ENCODE data around the gene PSME3IP1. TPM values are rescaled to one million over a fixed set of nuclear protein-coding genes. Genes with fewer than 3 reads are reported as not detected.
"Not testable (repeated sequence)": the region's sequence is repeated elsewhere in the genome, so short reads cannot be mapped to it uniquely, and the experiment has no call there.

Gene PSME3IP1
- total RNA-seq, 1 donor, result 70.2 TPM

DNA sequence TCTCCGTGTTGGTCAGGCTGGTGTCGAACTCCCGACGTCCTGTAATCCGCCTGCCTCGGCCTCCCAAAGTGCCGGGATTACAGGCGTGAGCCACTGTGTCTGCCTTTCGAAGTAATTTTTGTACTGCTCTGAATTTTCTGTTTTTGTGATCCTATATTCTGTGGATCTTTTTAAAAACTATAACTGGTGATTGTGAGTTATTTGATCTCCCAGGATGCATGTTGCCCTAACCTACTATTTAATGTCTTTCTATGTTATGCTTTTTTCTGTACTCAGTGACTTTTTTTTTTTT is 2.8 kb upstream of the PSME3IP1 start:
- peaks cover 49% of the 10 kb centered on the region for H3K4me1 ChIP-seq (ENCODE audit: insufficient read depth, low read length)
- H3K4me3 ChIP-seq (ENCODE audit: insufficient read depth, low read length), result no peak overlapping the region

DNA sequence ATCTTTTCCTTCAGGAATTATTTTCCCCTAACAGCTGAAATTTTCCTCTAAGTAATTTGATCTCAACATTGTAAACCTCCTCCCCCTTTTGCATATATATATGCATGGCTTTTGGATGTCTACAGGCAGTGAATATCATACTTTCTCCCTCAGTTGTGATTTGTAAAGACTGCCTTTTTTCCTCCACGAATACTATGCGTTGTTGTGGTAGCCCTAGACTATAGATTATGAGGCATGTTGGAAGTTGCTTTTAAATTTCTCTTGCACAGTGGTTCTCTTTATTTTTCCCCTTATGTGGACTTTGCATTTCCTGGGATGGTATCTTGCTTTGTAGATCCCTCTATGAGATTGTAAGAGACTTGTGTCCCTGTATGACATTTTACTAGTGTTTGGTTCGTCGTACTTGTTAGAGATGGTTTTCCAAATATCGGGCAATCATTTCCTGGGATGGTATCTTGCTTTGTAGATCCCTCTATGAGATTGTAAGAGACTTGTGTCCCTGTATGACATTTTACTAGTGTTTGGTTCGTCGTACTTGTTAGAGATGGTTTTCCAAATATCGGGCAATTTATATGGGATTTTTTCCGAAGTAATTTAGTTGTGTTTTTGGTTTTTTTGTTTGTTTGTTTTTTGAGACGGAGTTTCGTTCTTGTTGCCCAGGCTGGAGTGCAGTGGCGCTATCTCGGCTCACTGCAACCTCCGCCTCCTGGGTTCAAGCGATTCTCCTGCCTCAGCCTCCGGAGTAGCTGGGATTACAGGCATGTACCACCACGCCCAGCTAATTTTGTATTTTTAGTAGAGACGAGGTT is 2.3 kb upstream of the PSME3IP1 start:
- H3K79me2 ChIP-seq (ENCODE audit: insufficient read depth, low read length), result peaks cover 95% of the 10 kb centered on the region
- not testable (repeated sequence) for H3K36me3 ChIP-seq (ENCODE audit: insufficient read depth, low read length)

More for the DNA sequence above, 2.8 kb upstream of the PSME3IP1 start:
- Histone ChIP-seq H3K9me3 (ENCODE audit: low read depth, low read length) (no peaks in the 10 kb centered on the region), H3K79me2 (ENCODE audit: insufficient read depth, low read length) (peaks cover 95% of the 10 kb centered on the region), H3K4me2 (ENCODE audit: insufficient read depth, low read length) (peak overlapping the region; percentile 95), H4K20me1 (ENCODE audit: insufficient read depth, low read length) (peaks cover 3% of the 10 kb centered on the region), H3K27ac (ENCODE audit: low read depth, low read length) (no peak overlapping the region), H3K36me3 (ENCODE audit: insufficient read depth, low read length) (no peaks in the 10 kb centered on the region), H2AFZ (ENCODE audit: low read length) (no peak overlapping the region), H3K27me3 (ENCODE audit: insufficient read depth, low read length) (no peaks in the 10 kb centered on the region)
- DNase-seq (ENCODE audit: insufficient read length, low spot score, missing footprints), result no peak
- TF ChIP-seq, protein P1, sequence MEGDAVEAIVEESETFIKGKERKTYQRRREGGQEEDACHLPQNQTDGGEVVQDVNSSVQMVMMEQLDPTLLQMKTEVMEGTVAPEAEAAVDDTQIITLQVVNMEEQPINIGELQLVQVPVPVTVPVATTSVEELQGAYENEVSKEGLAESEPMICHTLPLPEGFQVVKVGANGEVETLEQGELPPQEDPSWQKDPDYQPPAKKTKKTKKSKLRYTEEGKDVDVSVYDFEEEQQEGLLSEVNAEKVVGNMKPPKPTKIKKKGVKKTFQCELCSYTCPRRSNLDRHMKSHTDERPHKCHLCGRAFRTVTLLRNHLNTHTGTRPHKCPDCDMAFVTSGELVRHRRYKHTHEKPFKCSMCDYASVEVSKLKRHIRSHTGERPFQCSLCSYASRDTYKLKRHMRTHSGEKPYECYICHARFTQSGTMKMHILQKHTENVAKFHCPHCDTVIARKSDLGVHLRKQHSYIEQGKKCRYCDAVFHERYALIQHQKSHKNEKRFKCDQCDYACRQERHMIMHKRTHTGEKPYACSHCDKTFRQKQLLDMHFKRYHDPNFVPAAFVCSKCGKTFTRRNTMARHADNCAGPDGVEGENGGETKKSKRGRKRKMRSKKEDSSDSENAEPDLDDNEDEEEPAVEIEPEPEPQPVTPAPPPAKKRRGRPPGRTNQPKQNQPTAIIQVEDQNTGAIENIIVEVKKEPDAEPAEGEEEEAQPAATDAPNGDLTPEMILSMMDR (IDR thresholded peaks at IDR 0.05; ENCODE audit: extremely low read depth, low read depth, low read length), result no peak

DNA sequence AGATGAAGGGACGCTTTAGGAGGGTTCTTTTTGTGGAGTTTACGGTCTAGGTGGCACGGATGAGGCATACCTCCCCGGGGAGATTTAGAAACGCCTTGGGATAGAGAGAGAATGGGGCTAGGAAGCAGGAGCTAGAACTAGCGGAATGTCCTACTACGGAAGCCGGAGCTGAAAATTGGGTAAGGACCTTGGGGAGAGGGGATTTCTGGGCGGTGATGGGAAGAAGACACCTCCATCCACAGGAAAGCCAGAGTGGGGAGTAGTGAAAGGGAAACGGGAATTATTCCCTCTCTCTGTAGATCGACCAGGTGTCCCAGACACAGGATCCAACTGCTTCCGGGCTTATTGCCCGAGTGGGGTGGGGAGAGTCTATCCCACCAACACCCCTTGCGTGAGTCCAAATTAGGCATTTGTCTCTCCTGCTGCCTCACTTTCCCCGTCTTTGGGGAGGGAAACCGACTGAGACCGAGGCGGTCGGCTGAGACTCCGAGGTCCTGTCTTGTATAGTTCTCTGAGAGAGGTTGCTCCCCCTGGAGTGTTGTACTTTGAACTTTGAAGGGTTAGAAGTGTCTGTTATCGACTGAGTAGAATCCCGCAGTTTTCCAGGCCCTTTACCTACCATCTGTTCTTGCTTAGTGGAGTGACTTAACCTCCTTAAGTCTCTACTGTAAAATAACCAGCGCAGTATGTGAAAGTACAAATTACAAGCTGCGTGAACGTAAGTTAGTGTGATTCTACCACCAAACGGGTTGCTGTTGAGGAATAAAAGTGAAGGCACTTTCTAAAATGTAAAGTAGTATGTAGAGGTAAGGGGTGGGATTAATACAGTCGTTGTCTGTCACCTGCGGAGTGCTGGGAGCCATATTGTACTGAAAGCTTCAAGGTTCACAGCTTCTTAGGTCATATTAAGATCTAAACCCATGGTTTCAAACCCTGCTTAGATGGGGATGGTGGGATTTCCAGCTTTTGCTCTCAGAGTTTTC is 1.3 kb upstream of the PSME3IP1 start:
- Histone ChIP-seq H2AFZ (ENCODE audit: low read length) (peak overlapping the region; percentile 76), H3K4me3 (ENCODE audit: insufficient read depth, low read length) (peak overlapping the region; percentile 85), H3K9me3 (ENCODE audit: low read depth, low read length) (no peaks in the 10 kb centered on the region), H3K27me3 (ENCODE audit: insufficient read depth, low read length) (no peaks in the 10 kb centered on the region), H3K79me2 (ENCODE audit: insufficient read depth, low read length) (peaks cover 94% of the 10 kb centered on the region), H3K4me1 (ENCODE audit: insufficient read depth, low read length) (peaks cover 34% of the 10 kb centered on the region), H3K36me3 (ENCODE audit: insufficient read depth, low read length) (no peaks in the 10 kb centered on the region), H4K20me1 (ENCODE audit: insufficient read depth, low read length) (peaks cover 3% of the 10 kb centered on the region), H3K27ac (ENCODE audit: low read depth, low read length) (peak overlapping the region; percentile 86), H3K4me2 (ENCODE audit: insufficient read depth, low read length) (peak overlapping the region; percentile 95)
- DNase-seq (ENCODE audit: insufficient read length, low spot score, missing footprints), result peak; percentile 69
- TF ChIP-seq, protein P1 (IDR thresholded peaks at IDR 0.05; ENCODE audit: extremely low read depth, low read depth, low read length), result no peak

More for the DNA sequence above, 2.3 kb upstream of the PSME3IP1 start:
- Histone ChIP-seq H3K27ac (ENCODE audit: low read depth, low read length) (peak overlapping the region; percentile 86), H3K4me2 (ENCODE audit: insufficient read depth, low read length) (peak overlapping the region; percentile 95), H3K4me3 (ENCODE audit: insufficient read depth, low read length) (peak overlapping the region; percentile 85), H3K4me1 (ENCODE audit: insufficient read depth, low read length) (peaks cover 43% of the 10 kb centered on the region)
- H2AFZ ChIP-seq (ENCODE audit: low read length); DNase-seq (ENCODE audit: insufficient read length, low spot score, missing footprints); H3K27me3 ChIP-seq (ENCODE audit: insufficient read depth, low read length); H3K9me3 ChIP-seq (ENCODE audit: low read depth, low read length); H4K20me1 ChIP-seq (ENCODE audit: insufficient read depth, low read length): not testable (repeated sequence)

DNA sequence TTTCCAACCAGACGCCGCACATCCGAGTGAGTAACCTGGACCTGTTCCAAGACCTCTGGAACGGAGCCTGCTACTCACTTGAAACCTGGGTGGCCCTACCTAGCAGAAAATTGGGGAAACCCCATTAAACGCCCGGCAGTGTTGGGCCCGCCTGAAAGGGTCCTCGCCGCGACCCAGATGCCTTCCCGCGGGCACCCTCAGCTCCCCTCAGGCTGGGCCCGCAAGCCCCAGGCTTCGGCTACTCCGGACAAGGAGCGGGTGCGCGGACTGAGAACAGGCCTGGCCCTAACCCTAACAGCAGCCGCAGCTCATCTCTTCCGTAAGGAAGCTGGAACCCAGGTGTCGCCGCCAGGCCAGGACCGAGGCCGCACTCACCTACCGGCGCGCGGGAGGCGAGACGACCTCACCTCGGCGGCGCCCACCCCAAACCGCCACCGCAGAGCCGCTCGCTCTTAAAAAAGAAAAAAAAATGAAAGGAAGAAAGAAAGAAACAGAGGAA is 344 bp downstream of the PSME3IP1 start:
- no peak for DNase-seq (ENCODE audit: insufficient read length, low spot score, missing footprints)
- no peaks in the 10 kb centered on the region for H4K20me1 ChIP-seq (ENCODE audit: insufficient read depth, low read length)
- peak overlapping the region; percentile 99 for H3K4me2 ChIP-seq (ENCODE audit: insufficient read depth, low read length)
- no peaks in the 10 kb centered on the region for H3K36me3 ChIP-seq (ENCODE audit: insufficient read depth, low read length)
- no peaks in the 10 kb centered on the region for H3K27me3 ChIP-seq (ENCODE audit: insufficient read depth, low read length)
- H2AFZ ChIP-seq (ENCODE audit: low read length), result peak overlapping the region; percentile 90
- H3K4me1 ChIP-seq (ENCODE audit: insufficient read depth, low read length), result peaks cover 17% of the 10 kb centered on the region
- TF ChIP-seq, protein P1 (IDR thresholded peaks at IDR 0.05; ENCODE audit: extremely low read depth, low read depth, low read length), result no peak
- no peaks in the 10 kb centered on the region for H3K9me3 ChIP-seq (ENCODE audit: low read depth, low read length)
- H3K79me2 ChIP-seq (ENCODE audit: insufficient read depth, low read length), result peaks cover 94% of the 10 kb centered on the region
- H3K4me3 ChIP-seq (ENCODE audit: insufficient read depth, low read length), result peak overlapping the region; percentile 85
- H3K27ac ChIP-seq (ENCODE audit: low read depth, low read length), result peak overlapping the region; percentile 89

Measured in osteoblast (primary cell).